ES-I3 (cell line): ENCODE data around the gene ZNF148.

ENCODE experiments used
- H3K36me3 ChIP-seq: 2 replicates; pipeline ENCODE4 v1.6.1; 2013; ENCODE audit warnings: mild to moderate bottlenecking, low read length, control low read depth, moderate library complexity; ENCODE audit not compliant: insufficient read depth
- H3K4me1 ChIP-seq: 2 replicates; pipeline ENCODE4 v1.6.1; 2013; ENCODE audit warnings: mild to moderate bottlenecking, control low read depth, low read length; ENCODE audit not compliant: insufficient read depth
- H3K9ac ChIP-seq: 2 replicates; pipeline ENCODE4 v1.6.1; 2013; ENCODE audit warnings: low read depth, mild to moderate bottlenecking, low read length, moderate library complexity
- H3K9me3 ChIP-seq: 2 replicates; pipeline ENCODE4 v1.6.1; 2013; ENCODE audit warnings: mild to moderate bottlenecking, low read length, moderate library complexity; ENCODE audit not compliant: control insufficient read depth, insufficient read depth

The ZNF148 gene

DNA sequence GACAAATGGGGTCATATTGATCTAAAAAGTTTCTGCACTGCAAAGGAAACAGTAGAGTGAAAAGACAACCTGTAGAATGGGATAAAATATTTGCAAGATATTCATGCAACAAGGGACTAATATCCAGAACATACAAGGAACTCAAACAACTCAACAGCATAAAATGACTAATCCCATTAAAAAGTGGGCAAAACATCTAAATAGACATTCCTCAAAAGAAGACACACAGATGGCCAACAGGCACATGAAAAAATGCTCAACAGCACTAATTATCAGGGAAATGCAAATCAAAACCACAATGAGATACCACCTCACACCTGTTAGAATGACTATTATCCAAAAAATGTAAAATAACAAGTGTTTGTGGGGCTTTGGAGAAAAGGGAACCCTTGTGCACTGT lies 171.4 kb downstream of the ZNF148 start:
- H3K9me3 ChIP-seq, result no peaks in the 10 kb centered on the region
- H3K36me3 ChIP-seq, result no peaks in the 10 kb centered on the region; the same call in 1 of the 2 replicates
- H3K4me1 ChIP-seq, result no peaks in the 10 kb centered on the region
- H3K9ac ChIP-seq, result no peak overlapping the region

DNA sequence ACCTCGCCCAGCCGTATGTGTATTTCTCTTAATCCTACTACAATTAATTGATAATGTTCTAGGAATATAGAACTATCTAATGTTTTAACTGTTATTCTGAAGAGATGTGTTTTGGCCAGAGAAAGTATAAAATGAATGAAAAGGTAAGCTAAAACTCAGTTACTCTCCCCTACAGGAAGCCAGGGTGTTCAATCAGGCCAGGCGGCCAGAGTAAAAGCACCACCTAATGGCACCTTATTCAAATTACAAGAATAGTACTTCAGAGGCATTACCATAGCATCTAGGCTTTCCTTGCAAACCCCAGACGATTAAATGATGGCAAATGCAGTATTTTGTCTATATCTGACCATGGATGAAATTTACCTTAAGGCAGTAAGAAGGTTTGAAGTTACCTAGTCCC lies 172.9 kb downstream of the ZNF148 start:
- H3K9ac ChIP-seq, result no peak overlapping the region
- H3K36me3 ChIP-seq, result no peaks in the 10 kb centered on the region
- no peaks in the 10 kb centered on the region for H3K4me1 ChIP-seq
- no peaks in the 10 kb centered on the region for H3K9me3 ChIP-seq

DNA sequence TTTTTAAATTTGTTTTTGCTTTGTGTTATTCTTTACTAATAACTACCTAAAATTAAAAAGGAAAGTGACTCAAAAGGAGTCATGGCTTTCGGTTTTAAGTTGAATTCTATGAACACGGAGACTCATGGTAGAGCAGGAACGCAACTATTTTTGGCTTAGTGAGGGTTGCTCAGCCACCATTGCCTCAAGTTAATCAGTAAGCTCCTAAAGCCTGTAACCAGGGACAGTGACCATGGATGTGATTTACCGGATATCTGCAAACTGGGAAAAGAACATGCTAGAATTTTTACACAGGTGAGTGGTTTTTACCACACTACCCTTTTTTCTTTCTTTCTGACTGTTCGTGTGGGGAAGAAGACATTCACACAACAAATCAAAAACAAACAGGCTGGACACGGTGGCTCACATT lies 174.4 kb downstream of the ZNF148 start:
- Histone ChIP-seq H3K4me1 (no peaks in the 10 kb centered on the region), H3K9ac (no peak overlapping the region), H3K36me3 (no peaks in the 10 kb centered on the region), H3K9me3 (no peaks in the 10 kb centered on the region)

DNA sequence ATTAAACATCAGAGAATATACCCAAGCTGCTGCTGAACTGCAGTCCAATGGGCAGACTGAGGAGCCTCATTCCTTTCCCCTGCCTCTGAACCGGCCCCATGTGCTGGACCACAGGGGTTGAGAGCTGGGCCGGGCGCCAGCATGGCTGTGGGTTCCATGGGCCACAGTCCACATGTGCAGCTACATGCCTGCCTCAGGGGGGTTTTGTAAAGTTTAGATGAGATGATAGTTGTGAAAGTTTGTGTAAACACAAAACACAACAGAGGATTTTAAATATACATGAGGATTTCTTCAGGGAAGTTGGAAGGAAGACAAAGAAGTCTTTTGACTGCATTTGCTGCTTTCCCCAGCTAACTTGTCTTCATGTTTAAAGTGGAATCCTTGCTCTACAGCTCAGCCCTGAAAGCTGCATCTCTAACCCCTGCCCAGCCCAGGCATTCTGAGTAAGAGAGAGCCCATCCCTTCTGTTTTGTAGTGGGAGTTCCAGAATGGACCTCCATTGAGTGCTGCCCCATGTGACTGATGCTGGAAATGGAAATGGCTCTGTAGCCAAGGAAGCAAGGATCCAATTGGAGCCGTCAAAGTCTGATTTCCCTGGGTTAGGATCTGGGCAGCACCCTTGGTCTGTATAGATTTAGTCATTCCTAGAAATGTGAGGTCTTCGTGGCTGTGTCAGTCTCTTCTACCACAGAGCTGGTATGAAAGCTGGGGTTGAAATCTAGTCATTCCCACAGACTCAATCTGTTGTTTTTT lies 180.1 kb downstream of the ZNF148 start:
- H3K36me3 ChIP-seq, result no peaks in the 10 kb centered on the region
- H3K4me1 ChIP-seq, result peaks cover 26% of the 10 kb centered on the region
- H3K9me3 ChIP-seq, result no peaks in the 10 kb centered on the region
- no peak overlapping the region for H3K9ac ChIP-seq

DNA sequence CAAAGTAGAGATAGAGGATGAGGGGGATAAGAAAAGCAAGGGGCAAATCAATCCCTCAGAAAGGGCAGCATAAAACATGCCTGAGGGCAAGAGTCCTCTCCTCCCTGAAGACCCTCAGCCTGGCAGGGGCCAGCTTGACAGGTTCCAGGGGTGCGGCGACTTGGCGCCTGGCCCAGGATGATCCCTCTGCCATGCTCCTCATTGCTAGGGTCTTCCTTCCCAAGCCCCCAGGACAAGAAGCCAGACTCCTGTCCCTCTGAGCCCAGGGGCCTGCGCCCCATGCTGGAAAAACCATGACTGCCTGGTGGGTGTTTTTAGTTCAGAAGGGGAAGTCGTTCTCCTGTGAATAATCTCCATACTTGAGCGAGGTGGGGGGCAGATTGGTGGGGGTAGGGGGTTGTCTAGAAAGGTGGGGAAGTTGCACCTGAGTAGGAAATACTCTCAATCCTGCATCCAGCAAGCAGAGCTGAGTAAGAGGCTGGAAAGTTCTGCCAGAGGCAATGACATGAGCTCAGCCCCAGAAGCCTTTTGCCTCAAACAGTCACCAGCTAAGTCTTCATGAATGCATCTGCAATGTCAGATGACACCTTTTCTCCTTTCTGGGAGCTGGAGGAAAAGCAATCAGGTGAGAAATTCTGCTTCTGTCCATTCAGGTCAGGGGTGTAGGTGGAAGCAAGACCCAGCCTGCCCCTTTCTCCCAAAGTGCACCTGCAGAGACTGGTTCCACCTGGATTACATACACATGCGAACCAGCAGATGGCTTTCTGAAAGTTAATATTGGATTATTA lies 180.9 kb downstream of the ZNF148 start:
- no peaks in the 10 kb centered on the region for H3K9me3 ChIP-seq
- no peaks in the 10 kb centered on the region for H3K36me3 ChIP-seq
- H3K4me1 ChIP-seq, result peaks cover 26% of the 10 kb centered on the region
- no peak overlapping the region for H3K9ac ChIP-seq

DNA sequence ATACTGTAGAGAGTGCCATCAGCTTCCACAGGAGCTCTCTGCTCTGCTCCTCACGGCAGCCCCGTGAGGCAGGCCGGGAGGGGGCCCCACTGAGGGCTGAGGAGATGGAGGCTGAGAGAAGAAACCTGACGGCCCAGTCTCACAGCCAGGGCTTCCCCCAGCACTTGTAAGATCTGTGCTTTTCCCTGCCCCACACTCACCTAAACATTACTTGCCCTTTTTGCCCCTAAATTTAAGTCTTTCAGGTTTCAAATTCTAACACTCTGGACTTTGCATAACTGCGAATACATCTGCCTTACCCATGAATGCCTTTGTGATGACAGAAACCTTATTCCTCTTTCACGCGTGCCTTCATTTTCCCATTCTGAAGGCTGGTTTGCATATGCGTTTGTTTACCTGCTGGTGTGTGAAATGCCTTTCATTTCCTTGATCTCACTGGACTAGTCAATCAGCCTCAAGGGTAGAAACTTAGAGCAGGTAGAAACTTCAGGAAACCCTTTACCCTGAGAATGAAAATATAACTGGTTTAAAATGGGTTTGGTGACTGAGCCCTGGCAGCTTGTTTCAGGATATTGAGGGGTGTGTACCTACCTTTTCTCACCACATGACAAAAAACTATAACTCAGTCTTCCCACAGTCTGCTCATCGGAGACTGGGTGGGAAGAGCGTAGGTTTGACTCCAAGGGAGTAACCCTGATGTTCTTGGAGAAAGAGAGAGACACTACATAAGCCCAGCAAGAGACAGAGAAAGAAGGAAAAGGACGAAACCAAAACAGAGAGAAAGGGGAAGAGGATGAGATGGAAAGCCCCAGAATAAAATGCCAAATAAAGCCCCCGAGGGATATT lies 182.7 kb downstream of the ZNF148 start:
- Histone ChIP-seq H3K9me3 (no peaks in the 10 kb centered on the region), H3K4me1 (peaks cover 26% of the 10 kb centered on the region), H3K9ac (no peak overlapping the region), H3K36me3 (no peaks in the 10 kb centered on the region; the same call in 1 of the 2 replicates)

DNA sequence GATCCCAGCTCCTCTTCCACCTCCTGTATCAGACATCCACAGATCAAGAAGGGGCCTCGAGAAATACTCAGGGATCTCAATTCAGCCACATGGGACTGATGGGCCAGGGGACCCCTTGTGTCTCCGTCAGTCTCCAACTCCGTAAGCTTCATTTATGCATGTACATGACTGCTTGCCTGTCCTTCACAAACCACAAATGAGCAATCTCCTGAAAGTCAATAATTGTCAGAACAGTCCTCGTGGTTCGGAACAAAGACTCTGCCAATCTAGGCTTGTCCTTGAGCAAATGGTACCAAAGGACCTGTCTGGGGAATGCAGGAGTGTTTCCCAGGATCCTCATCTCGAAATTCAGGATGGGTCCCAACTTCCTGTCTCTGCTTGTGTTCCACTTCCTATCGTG lies 183.4 kb downstream of the ZNF148 start:
- Histone ChIP-seq H3K36me3 (no peaks in the 10 kb centered on the region; the same call in 1 of the 2 replicates), H3K9me3 (no peaks in the 10 kb centered on the region), H3K9ac (no peak overlapping the region), H3K4me1 (peaks cover 26% of the 10 kb centered on the region)

DNA sequence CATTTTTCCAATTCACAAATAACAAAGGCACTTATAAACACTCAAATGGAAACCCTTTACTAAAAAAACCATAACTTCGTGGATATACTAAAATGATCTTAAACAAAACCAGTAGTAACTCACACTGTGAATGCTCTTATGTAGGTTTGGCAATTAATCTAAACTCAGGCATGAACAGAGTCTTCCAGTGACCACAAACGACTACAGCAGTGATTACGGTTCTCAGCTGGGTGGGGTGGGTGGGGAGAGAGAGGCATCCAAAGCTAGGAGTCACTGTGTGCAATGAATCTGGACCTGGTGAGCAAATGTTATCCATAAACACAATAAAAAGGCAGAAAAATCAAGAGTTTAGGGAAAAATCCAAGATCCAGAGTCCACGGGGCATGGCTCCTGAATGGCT lies 183.9 kb downstream of the ZNF148 start:
- no peaks in the 10 kb centered on the region; the same call in 1 of the 2 replicates for H3K36me3 ChIP-seq
- H3K9ac ChIP-seq, result no peak overlapping the region
- no peaks in the 10 kb centered on the region for H3K9me3 ChIP-seq
- peaks cover 26% of the 10 kb centered on the region for H3K4me1 ChIP-seq

DNA sequence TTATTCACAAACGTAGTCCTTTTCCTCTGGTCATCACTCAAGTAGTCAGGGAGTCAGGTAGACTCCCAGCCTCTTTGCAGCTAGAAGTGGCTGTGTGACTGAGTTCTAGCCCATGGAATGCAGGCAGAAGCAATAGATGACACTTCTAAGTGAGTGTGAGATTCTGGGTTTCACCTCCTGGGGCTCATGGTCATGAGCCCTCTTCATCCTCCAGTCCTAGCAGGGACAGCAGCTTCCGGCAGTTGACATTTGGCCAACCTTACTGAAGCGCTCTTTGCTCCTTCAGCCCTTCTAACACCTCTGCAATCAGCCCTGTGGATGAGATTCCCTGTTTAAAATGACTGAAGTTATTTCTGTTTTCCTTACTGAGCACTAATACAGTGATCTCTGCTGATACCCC lies 184.3 kb downstream of the ZNF148 start:
- Histone ChIP-seq H3K9ac (no peak overlapping the region), H3K36me3 (no peaks in the 10 kb centered on the region; the same call in 1 of the 2 replicates), H3K4me1 (peaks cover 26% of the 10 kb centered on the region), H3K9me3 (no peaks in the 10 kb centered on the region)

DNA sequence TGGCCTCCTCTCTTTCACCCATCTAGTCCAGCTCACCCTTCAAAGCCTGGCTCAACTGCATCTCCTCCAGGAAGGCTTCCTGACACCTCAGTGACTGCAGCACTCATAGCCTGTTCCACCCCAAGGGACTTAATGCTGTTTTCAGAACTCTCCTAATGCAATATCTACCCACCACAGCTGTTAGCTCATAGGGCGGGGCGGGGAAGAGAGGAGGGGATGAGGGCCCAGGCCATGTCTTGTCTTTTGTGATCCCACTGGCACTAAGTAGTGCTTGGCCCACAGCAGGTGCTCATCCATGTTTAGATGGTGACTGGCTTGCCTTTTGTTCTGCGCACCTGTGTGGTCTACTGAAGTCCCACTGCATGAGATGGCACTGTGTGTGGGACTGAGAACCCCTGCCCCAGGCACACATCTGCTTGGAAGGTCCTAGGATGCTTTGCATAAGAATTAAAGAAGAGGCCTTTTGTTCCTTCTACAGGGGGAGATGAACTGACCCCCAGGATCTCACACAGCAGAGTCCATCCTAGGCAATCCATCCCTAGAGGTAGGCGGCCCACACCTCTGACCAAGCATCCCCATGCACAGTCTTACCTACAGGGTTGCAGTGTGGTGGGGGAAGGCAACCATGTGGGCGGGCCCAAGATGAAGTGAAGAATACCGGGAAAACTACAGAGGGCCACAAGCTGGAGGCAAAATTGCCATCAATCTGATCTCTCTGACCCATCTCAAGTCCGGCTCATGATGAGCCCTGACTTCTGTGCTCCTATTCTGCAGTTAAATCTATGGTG lies 185.6 kb downstream of the ZNF148 start:
- no peaks in the 10 kb centered on the region for H3K9me3 ChIP-seq
- no peak overlapping the region for H3K9ac ChIP-seq
- no peaks in the 10 kb centered on the region; the same call in 1 of the 2 replicates for H3K36me3 ChIP-seq
- peaks cover 25% of the 10 kb centered on the region for H3K4me1 ChIP-seq

DNA sequence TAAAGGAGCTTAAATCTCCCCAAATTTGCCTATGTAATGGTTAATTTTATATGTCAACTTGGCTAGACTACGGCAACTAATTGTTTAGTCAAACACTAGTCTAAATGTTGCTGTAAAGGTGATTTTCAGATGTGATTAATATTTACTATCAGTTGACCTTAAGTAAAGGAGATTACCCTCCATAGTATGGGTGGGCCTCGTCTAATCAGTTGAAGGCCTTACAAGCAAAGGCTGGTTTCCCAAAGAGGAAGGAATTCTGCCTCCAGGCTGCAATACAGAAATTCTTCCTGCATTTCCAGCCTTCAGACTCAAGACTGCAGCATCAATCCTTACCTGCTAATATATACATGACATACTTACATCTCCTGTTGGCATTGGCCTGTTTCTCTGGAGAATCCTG lies 186.2 kb downstream of the ZNF148 start:
- Histone ChIP-seq H3K36me3 (no peaks in the 10 kb centered on the region; the same call in 1 of the 2 replicates), H3K4me1 (peaks cover 20% of the 10 kb centered on the region), H3K9ac (no peak overlapping the region), H3K9me3 (no peaks in the 10 kb centered on the region)

DNA sequence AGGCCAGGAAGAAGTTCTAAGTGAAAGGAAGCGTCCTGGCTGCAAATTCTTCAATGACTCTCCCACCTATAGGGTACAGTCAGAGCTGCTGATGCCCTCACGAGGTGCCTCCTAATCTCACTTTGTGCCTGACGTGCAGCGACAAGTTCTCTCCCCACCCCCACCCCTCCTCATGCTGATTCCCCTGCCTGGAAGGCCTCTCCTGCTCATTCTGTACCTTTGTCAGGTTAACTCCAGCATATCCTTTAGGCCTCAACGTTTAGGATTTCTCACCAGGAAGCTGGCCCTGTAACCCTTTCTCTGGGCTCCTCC lies 187.6 kb downstream of the ZNF148 start:
- Histone ChIP-seq H3K36me3 (no peaks in the 10 kb centered on the region; the same call in none of the 2 replicates), H3K9ac (no peak overlapping the region), H3K4me1 (peaks cover 10% of the 10 kb centered on the region; the same call in 1 of the 2 replicates)

DNA sequence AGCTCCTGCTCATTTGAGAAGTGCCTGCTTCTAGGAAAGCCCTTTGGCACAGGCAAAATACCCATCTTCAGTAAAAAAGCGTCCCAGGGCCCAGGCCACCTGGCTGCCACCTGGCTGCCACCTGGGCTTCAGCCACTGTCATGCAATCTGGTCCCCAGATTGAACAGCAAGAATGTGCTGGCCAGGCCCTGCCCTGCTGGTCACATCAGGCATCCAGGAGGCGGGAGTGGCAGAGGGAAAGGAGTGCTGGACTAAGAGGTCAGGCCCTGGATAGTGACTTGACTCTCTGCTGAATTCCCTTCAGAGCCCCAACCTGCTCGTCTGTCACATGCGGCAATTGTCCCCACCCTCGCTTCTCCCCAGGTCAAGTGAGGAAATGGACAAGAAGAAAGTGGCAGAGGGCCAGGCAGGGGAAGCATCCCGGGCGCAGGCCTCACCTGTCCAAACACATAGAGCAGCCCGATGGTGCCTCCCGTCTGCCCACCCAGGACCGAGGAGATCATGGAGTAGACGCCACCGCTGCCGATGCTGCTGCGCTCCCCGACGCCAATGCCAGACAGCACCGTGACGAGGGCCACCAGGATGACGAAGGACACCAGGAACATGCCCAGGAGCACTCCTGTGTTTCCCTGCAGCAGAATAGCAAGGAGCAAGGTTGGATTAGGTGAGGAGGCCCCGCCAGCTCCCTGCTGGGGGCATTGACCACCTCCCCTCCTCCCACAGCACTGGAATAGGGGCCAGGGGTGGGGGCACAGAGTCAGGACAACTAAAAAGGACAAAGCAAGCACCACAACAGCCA lies 188.1 kb downstream of the ZNF148 start:
- H3K9ac ChIP-seq, result no peak overlapping the region
- H3K9me3 ChIP-seq, result no peaks in the 10 kb centered on the region
- H3K36me3 ChIP-seq, result no peaks in the 10 kb centered on the region; the same call in none of the 2 replicates
- H3K4me1 ChIP-seq, result peaks cover 5% of the 10 kb centered on the region; the same call in 1 of the 2 replicates

More for the DNA sequence above, 187.6 kb downstream of the ZNF148 start:
- no peaks in the 10 kb centered on the region for H3K9me3 ChIP-seq
